Neural progenitor cell (in vitro differentiated cells): ENCODE results near the gene HAT1. TPM values are rescaled to one million over a fixed set of nuclear protein-coding genes. Genes with fewer than 3 reads are reported as not detected.

Experiments used
- DNase-seq: peaks from one replicate; pipeline ENCODE4 v3.0.0-alpha.2; 2016; ENCODE audit warnings: low spot score
- H2AFZ ChIP-seq: fragments of 200-600 bp; sonication (generic); replicated peaks from 2 replicates; pipeline ENCODE4 v1.6.1; 2016; ENCODE audit warnings: antibody characterized with exemption
- H3F3A ChIP-seq: fragments of 200-600 bp; sonication (generic); 2 replicates; pipeline ENCODE4 v1.6.1; 2016; ENCODE audit warnings: antibody characterized with exemption, low read depth
- H3K27ac ChIP-seq: fragments of 200-600 bp; sonication (generic); 2 replicates; pipeline ENCODE4 v1.5.1; 2016; ENCODE audit warnings: mild to moderate bottlenecking
- H3K27me3 ChIP-seq: fragments of 200-600 bp; sonication (generic); 2 replicates; pipeline ENCODE4 v1.6.1; 2016; ENCODE audit warnings: mild to moderate bottlenecking, moderate library complexity
- H3K36me3 ChIP-seq: fragments of 200-600 bp; sonication (generic); 2 replicates; pipeline ENCODE4 v1.5.1; 2016
- H3K4me1 ChIP-seq: fragments of 200-600 bp; sonication (generic); 2 replicates; pipeline ENCODE4 v1.6.1; 2016; ENCODE audit warnings: mixed run types
- H3K4me2 ChIP-seq: fragments of 200-600 bp; sonication (generic); 2 replicates; pipeline ENCODE4 v1.6.1; 2016
- H3K4me3 ChIP-seq: fragments of 200-600 bp; sonication (generic); 2 replicates; pipeline ENCODE4 v1.5.1; 2016
- H3K79me2 ChIP-seq: fragments of 200-600 bp; sonication (generic); 2 replicates; pipeline ENCODE4 v1.6.1; 2016; ENCODE audit warnings: low read depth
- H3K9ac ChIP-seq: fragments of 200-600 bp; sonication (generic); 2 replicates; pipeline ENCODE4 v1.6.1; 2016
- H3K9me3 ChIP-seq: fragments of 200-600 bp; sonication (generic); 2 replicates; pipeline ENCODE4 v1.5.1; 2016; ENCODE audit warnings: low read depth
- H4K20me1 ChIP-seq: fragments of 200-600 bp; sonication (generic); 2 replicates; pipeline ENCODE4 v1.6.1; 2016; ENCODE audit warnings: low read depth
- H3K27ac Mint-ChIP-seq: 3 replicates; pipeline ENCODE4 v1.8.0; 2021; ENCODE audit warnings: mixed read lengths
- H3K27me3 Mint-ChIP-seq: 2 replicates; pipeline ENCODE4 v1.8.0; 2022; ENCODE audit warnings: low read depth, mild to moderate bottlenecking, inconsistent platforms, moderate library complexity, mixed read lengths; ENCODE audit not compliant: insufficient read depth
- H3K36me3 Mint-ChIP-seq: 3 replicates; pipeline ENCODE4 v1.8.0; 2021; ENCODE audit warnings: mixed read lengths
- H3K4me1 Mint-ChIP-seq: 3 replicates; pipeline ENCODE4 v1.8.0; 2021; ENCODE audit warnings: mixed read lengths
- H3K4me3 Mint-ChIP-seq: 3 replicates; pipeline ENCODE4 v1.8.0; 2021; ENCODE audit warnings: mild to moderate bottlenecking, moderate library complexity, mixed read lengths
- H3K9me3 Mint-ChIP-seq: 3 replicates; pipeline ENCODE4 v1.8.0; 2020; ENCODE audit warnings: mixed read lengths
- EZH2 ChIP-seq: fragments of 200-600 bp; sonication (generic); IDR thresholded peaks from 2 replicates; pipeline ENCODE4 v1.6.1; 2017; ENCODE audit warnings: antibody characterized with exemption, mild to moderate bottlenecking, moderate library complexity
- EZH2phosphoT487 ChIP-seq: fragments of 200-600 bp; sonication (generic); IDR thresholded peaks from 2 replicates; pipeline ENCODE4 v1.6.1; 2017; ENCODE audit warnings: antibody characterized with exemption
- total RNA-seq: library from RNA; depleted of rRNA; stranded (reverse); fragments of >200 nt; gene quantifications from 2 replicates; pipeline ENCODE4 v1.2.3, GENCODE V29; 2015; ENCODE audit warnings: low replicate concordance
- TF ChIP-seq, protein P1 (sequence below): fragments of 200-600 bp; sonication (generic); IDR thresholded peaks from 2 replicates; pipeline ENCODE4 v1.5.1; 2017; ENCODE audit warnings: antibody characterized with exemption, mild to moderate bottlenecking

HAT1 gene
- total RNA-seq, 1 donor from 2014 or later: 109 TPM

DNA sequence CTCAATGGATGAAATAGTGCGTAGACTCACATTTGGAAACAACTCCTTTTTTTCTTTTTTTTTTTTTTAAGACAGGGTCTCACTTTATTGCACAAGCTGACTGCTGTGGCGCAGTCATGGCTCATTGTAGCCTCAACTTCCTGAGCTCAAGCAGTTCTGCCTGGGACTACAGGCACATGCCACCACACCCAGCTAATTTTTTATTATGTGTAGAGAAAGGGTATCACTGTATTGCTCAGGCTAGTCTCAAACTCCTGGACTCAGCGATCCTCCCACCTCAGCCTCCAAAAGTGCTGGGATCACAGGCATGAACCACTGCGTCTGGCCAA, 17.4 kb downstream of the HAT1 start:
- peaks cover 33% of the 10 kb centered on the region for H3K36me3 Mint-ChIP-seq
- H3K9ac ChIP-seq: no peak overlapping the region
- no peak overlapping the region for H3K27ac Mint-ChIP-seq
- H3F3A ChIP-seq: no peaks in the 10 kb centered on the region
- H2AFZ ChIP-seq: no peak overlapping the region
- no peaks in the 10 kb centered on the region for H3K4me1 ChIP-seq
- no peaks in the 10 kb centered on the region for H3K9me3 ChIP-seq
- no peak overlapping the region for H3K4me3 Mint-ChIP-seq
- H3K4me3 ChIP-seq: no peak overlapping the region
- H3K4me1 Mint-ChIP-seq: no peaks in the 10 kb centered on the region
- no peak overlapping the region for H3K4me2 ChIP-seq
- DNase-seq: no peak
- H4K20me1 ChIP-seq: peaks cover 6% of the 10 kb centered on the region
- H3K27ac ChIP-seq: no peak overlapping the region
- TF ChIP-seq EZH2 (no peak), EZH2phosphoT487 (no peak)
- TF ChIP-seq, protein P1, sequence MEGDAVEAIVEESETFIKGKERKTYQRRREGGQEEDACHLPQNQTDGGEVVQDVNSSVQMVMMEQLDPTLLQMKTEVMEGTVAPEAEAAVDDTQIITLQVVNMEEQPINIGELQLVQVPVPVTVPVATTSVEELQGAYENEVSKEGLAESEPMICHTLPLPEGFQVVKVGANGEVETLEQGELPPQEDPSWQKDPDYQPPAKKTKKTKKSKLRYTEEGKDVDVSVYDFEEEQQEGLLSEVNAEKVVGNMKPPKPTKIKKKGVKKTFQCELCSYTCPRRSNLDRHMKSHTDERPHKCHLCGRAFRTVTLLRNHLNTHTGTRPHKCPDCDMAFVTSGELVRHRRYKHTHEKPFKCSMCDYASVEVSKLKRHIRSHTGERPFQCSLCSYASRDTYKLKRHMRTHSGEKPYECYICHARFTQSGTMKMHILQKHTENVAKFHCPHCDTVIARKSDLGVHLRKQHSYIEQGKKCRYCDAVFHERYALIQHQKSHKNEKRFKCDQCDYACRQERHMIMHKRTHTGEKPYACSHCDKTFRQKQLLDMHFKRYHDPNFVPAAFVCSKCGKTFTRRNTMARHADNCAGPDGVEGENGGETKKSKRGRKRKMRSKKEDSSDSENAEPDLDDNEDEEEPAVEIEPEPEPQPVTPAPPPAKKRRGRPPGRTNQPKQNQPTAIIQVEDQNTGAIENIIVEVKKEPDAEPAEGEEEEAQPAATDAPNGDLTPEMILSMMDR: no peak
- H3K36me3 ChIP-seq: peaks cover 6% of the 10 kb centered on the region
- no peaks in the 10 kb centered on the region for H3K27me3 ChIP-seq
- H3K79me2 ChIP-seq: peaks cover 98% of the 10 kb centered on the region
- no peaks in the 10 kb centered on the region for H3K27me3 Mint-ChIP-seq
- peaks cover 22% of the 10 kb centered on the region for H3K9me3 Mint-ChIP-seq

DNA sequence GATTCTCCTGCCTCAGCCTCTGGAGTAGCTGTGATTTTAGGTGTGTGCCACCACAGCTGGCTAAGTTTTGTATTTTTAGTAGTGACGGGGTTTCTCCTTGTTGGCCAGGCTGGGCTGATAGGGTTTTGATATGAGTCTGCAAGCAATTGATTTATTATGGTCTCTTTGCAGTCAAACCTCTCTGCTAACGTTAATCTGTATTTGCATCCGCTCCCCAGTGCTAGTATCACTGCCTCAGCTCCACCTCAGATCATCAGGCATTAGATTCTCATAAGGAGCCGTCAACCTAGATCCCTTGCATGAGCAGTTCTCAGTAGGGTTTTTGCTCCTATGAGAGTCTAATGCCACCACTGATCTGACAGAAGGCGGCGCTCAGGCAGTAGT, 19.0 kb downstream of the HAT1 start:
- peaks cover 4% of the 10 kb centered on the region for H4K20me1 ChIP-seq
- peaks cover 32% of the 10 kb centered on the region for H3K36me3 Mint-ChIP-seq
- no peak for DNase-seq
- no peak overlapping the region for H3K4me3 Mint-ChIP-seq
- TF ChIP-seq EZH2phosphoT487: no peak
- no peak for TF ChIP-seq EZH2
- TF ChIP-seq, protein P1: no peak
- H3K27ac ChIP-seq: no peak overlapping the region
- H3K4me3 ChIP-seq: no peak overlapping the region
- peaks cover 96% of the 10 kb centered on the region for H3K79me2 ChIP-seq
- H3K9me3 Mint-ChIP-seq: peaks cover 22% of the 10 kb centered on the region
- H3K36me3 ChIP-seq: peaks cover 6% of the 10 kb centered on the region
- H3K27me3 ChIP-seq: no peaks in the 10 kb centered on the region
- no peak overlapping the region for H3K27ac Mint-ChIP-seq
- no peak overlapping the region for H3K4me2 ChIP-seq
- H3K4me1 ChIP-seq: no peaks in the 10 kb centered on the region
- H2AFZ ChIP-seq: no peak overlapping the region
- no peaks in the 10 kb centered on the region for H3F3A ChIP-seq
- no peaks in the 10 kb centered on the region for H3K9me3 ChIP-seq
- no peaks in the 10 kb centered on the region for H3K27me3 Mint-ChIP-seq
- no peaks in the 10 kb centered on the region for H3K4me1 Mint-ChIP-seq
- no peak overlapping the region for H3K9ac ChIP-seq

DNA sequence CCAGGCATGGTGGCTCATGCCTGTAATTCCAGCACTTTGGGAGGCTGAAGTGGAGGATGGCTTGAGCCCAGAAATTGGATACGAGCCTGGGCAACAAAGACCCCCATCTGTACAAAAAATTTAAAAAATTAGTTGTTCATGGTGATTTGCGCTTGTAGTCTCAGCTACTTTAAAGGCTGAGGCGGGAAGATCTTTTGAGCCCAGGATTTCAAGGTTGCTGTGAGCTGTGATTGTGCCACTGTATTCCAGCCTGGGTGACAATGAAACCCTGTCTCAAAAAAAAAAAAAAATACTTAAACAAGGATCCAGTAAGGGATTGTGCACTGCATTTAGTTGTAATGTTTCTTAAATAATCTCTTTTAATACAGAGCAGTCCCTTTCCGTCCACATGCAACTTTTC, 21.6 kb downstream of the HAT1 start:
- Histone ChIP-seq H3K9me3 (no peaks in the 10 kb centered on the region), H3F3A (no peaks in the 10 kb centered on the region), H3K4me1 (no peaks in the 10 kb centered on the region), H3K27ac (no peak overlapping the region), H2AFZ (no peak overlapping the region), H3K9ac (no peak overlapping the region), H4K20me1 (no peaks in the 10 kb centered on the region), H3K27me3 (no peaks in the 10 kb centered on the region), H3K4me2 (no peak overlapping the region), H3K79me2 (peaks cover 75% of the 10 kb centered on the region), H3K36me3 (peaks cover 9% of the 10 kb centered on the region), H3K4me3 (no peak overlapping the region)
- Mint-ChIP-seq H3K27ac (no peak overlapping the region), H3K4me3 (no peak overlapping the region), H3K4me1 (no peaks in the 10 kb centered on the region), H3K9me3 (peaks cover 22% of the 10 kb centered on the region), H3K36me3 (peaks cover 35% of the 10 kb centered on the region), H3K27me3 (no peaks in the 10 kb centered on the region)
- DNase-seq: no peak
- TF ChIP-seq, protein P1: no peak
- no peak for TF ChIP-seq EZH2phosphoT487
- TF ChIP-seq EZH2: no peak

DNA sequence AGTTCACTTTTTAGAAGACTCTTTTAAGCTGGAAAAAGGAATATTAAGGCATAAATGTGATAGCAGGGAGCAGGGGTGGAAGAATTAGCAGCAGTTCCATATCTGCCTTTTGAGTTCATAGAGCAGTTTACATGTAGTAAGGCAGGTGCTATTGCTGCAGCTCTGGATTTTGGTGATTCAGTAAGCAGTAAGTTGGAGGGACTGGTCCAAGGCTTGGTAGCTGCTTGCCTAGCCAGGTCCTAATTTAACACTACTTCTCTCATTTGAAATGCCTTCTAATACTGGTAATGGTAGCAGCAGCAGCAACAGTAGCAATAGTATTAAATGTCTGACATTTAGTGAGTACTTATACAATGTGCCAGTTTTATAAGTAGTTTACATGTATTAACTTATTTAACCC, 30.0 kb downstream of the HAT1 start:
- Histone ChIP-seq H3K27ac (no peak overlapping the region), H3K4me1 (no peaks in the 10 kb centered on the region), H3F3A (no peaks in the 10 kb centered on the region), H3K9ac (no peak overlapping the region), H3K79me2 (no peaks in the 10 kb centered on the region), H3K27me3 (no peaks in the 10 kb centered on the region), H3K9me3 (no peaks in the 10 kb centered on the region), H3K4me3 (no peak overlapping the region), H2AFZ (no peak overlapping the region), H4K20me1 (no peaks in the 10 kb centered on the region), H3K4me2 (no peak overlapping the region), H3K36me3 (peaks cover 3% of the 10 kb centered on the region)
- Mint-ChIP-seq H3K4me1 (no peaks in the 10 kb centered on the region), H3K9me3 (no peaks in the 10 kb centered on the region), H3K27me3 (no peaks in the 10 kb centered on the region), H3K36me3 (peaks cover 27% of the 10 kb centered on the region), H3K27ac (no peak overlapping the region), H3K4me3 (no peak overlapping the region)
- TF ChIP-seq, protein P1: no peak
- TF ChIP-seq EZH2phosphoT487 (no peak), EZH2 (no peak)
- no peak for DNase-seq
